Liver (tissue), 9 donors: ENCODE data around the gene PANX1. TPM values are rescaled to one million over a fixed set of nuclear protein-coding genes. Genes with fewer than 3 reads are reported as not detected.

Source experiments
- DNase-seq: peaks from one replicate; pipeline ENCODE4 v3.0.0-alpha.2; 2017; ENCODE audit warnings: low spot score
- H3K27ac ChIP-seq, 2 donors: one replicate each; pipeline ENCODE4 v1.7.0; 2013; ENCODE audit warnings: inconsistent platforms in 2 of 2, low read length in 2 of 2, control low read depth in 1 of 2, low read depth in 1 of 2, mild to moderate bottlenecking in 1 of 2
- H3K27me3 ChIP-seq, 4 donors: one replicate each; pipeline versions ENCODE4 v1.6.1 to v1.7.0; 2013; ENCODE audit warnings: low read length in 3 of 4, inconsistent platforms in 1 of 4, mild to moderate bottlenecking in 1 of 4, moderate library complexity in 1 of 4; ENCODE audit not compliant: control insufficient read depth in 4 of 4, insufficient read depth in 4 of 4
- H3K36me3 ChIP-seq, 4 donors: one replicate each; pipeline versions ENCODE4 v1.6.1 to v1.7.0; 2013; ENCODE audit warnings: low read length in 3 of 4, mild to moderate bottlenecking in 3 of 4, low read depth in 1 of 4, moderate library complexity in 1 of 4; ENCODE audit not compliant: control insufficient read depth in 4 of 4, insufficient read depth in 3 of 4
- H3K4me1 ChIP-seq, 4 donors: one replicate each; pipeline versions ENCODE4 v1.6.1 to v1.7.0; 2013; ENCODE audit warnings: low read length in 3 of 4, mild to moderate bottlenecking in 3 of 4, moderate library complexity in 1 of 4; ENCODE audit not compliant: control insufficient read depth in 4 of 4, insufficient read depth in 4 of 4
- H3K4me3 ChIP-seq, 3 donors: one replicate each; pipeline versions ENCODE4 v1.6.1 to v1.7.0; 2013; ENCODE audit warnings: low read length in 3 of 3, control low read depth in 1 of 3, low read depth in 1 of 3, mild to moderate bottlenecking in 1 of 3
- H3K9ac ChIP-seq, 2 donors: one replicate each; pipeline ENCODE4 v1.7.0; 2013; ENCODE audit warnings: low read length in 2 of 2, mild to moderate bottlenecking in 2 of 2, moderate library complexity in 2 of 2, control low read depth in 1 of 2, low read depth in 1 of 2
- H3K9me3 ChIP-seq, 4 donors: one replicate each; pipeline versions ENCODE4 v1.6.1 to v1.7.0; 2013; ENCODE audit warnings: low read length in 3 of 4; ENCODE audit not compliant: control insufficient read depth in 4 of 4
- ATF3 ChIP-seq: IDR thresholded peaks from 2 replicates; pipeline ENCODE4 v1.6.1; 2016; ENCODE audit warnings: antibody characterized with exemption
- EGR1 ChIP-seq, 2 donors: IDR thresholded peaks; 2 replicates each; pipeline ENCODE4 v1.6.1; 2016 to 2018; ENCODE audit warnings: antibody characterized with exemption in 2 of 2, low read depth in 2 of 2
- FOXA1 ChIP-seq: IDR thresholded peaks from 2 replicates; pipeline ENCODE4 v1.6.1; 2016; ENCODE audit warnings: antibody characterized with exemption
- FOXA2 ChIP-seq: IDR thresholded peaks from 2 replicates; pipeline ENCODE4 v1.6.1; 2016; ENCODE audit warnings: antibody characterized with exemption
- GABPA ChIP-seq, 2 donors: IDR thresholded peaks in 1 of 2; conservative IDR thresholded peaks in 1 of 2; 2 replicates each; pipeline ENCODE4 v1.6.1; 2016; ENCODE audit warnings: antibody characterized with exemption in 2 of 2, mild to moderate bottlenecking in 1 of 2, moderate library complexity in 1 of 2
- HNF4A ChIP-seq, 2 donors: conservative IDR thresholded peaks; 2 replicates each; pipeline ENCODE4 v1.6.1; 2016; ENCODE audit warnings: antibody characterized with exemption in 2 of 2, mild to moderate bottlenecking in 2 of 2
- HNF4G ChIP-seq: IDR thresholded peaks from 2 replicates; pipeline ENCODE4 v1.6.1; 2016; ENCODE audit warnings: antibody characterized with exemption
- JUND ChIP-seq, 2 donors: IDR thresholded peaks; 2 replicates each; pipeline ENCODE4 v1.6.1; 2016; ENCODE audit warnings: antibody characterized with exemption in 2 of 2
- MAX ChIP-seq: IDR thresholded peaks from 2 replicates; pipeline ENCODE4 v1.6.1; 2016; ENCODE audit warnings: antibody characterized with exemption
- NR2F2 ChIP-seq: IDR thresholded peaks from 2 replicates; pipeline ENCODE4 v1.6.1; 2016; ENCODE audit warnings: antibody characterized with exemption
- RAD21 ChIP-seq, 2 donors: IDR thresholded peaks; 2 replicates each; pipeline ENCODE4 v1.6.1; 2016; ENCODE audit warnings: antibody characterized with exemption in 2 of 2, mild to moderate bottlenecking in 2 of 2
- REST ChIP-seq: IDR thresholded peaks from 2 replicates; pipeline ENCODE4 v1.6.1; 2016; ENCODE audit warnings: antibody characterized with exemption, mild to moderate bottlenecking
- RXRA ChIP-seq, 2 donors: IDR thresholded peaks; 2 replicates each; pipeline ENCODE4 v1.6.1; 2017 to 2018; ENCODE audit warnings: antibody characterized with exemption in 2 of 2, mild to moderate bottlenecking in 1 of 2
- SP1 ChIP-seq: IDR thresholded peaks from 2 replicates; pipeline ENCODE4 v1.6.1; 2018; ENCODE audit warnings: antibody characterized with exemption, mild to moderate bottlenecking
- TAF1 ChIP-seq: conservative IDR thresholded peaks from 2 replicates; pipeline ENCODE4 v1.6.1; 2016; ENCODE audit warnings: antibody characterized with exemption, mild to moderate bottlenecking
- YY1 ChIP-seq: IDR thresholded peaks from 2 replicates; pipeline ENCODE4 v1.6.1; 2016; ENCODE audit warnings: antibody characterized with exemption, mild to moderate bottlenecking
- ZBTB33 ChIP-seq: IDR thresholded peaks from 2 replicates; pipeline ENCODE4 v1.6.1; 2016; ENCODE audit warnings: antibody characterized with exemption
- WGBS: extraction: QIAGEN DNeasy Blood & Tissue Kit; methylation state at CpG from one replicate; pipeline ENCODE4 v1.1.7; 2013; 5-methylcytosine and 5-hydroxymethylcytosine counted together
- polyA plus RNA-seq, 2 donors: library from polyadenylated mRNA; stranded (reverse) in 1 of 2; unstranded in 1 of 2; fragments of 200-250 nt in 1 of 2; fragments of >200 nt in 1 of 2; fragmentation: Nextera tagmentation in 1 of 2; extraction: Ambion mirVana in 1 of 2; gene quantifications; one replicate each; pipeline versions ENCODE4 v1.2.1 to v1.2.3, GENCODE V29; 2013 to 2015
- total RNA-seq, 2 donors: library from RNA; depleted of rRNA; stranded (reverse); fragments of >200 nt; gene quantifications; one replicate each; pipeline ENCODE4 v1.2.3, GENCODE V29; 2014
- donor health status: healthy.
- donor health status: healthy.
- donor health status: healthy.
- donor health status: healthy.
- donor health status: healthy.

The PANX1 gene
- total and polyA plus RNA-seq, 4 donors: 6.4 to 14.1 (median 8.4) TPM

GRCh38 chr11:94130298-94131046 is 1.8 kb downstream of the PANX1 start:
- peak; percentile 38 to 70 for TF ChIP-seq GABPA (IDR thresholded peaks at IDR 0.05 in 1 of 2, conservative IDR thresholded peaks at IDR 0.05 in 1 of 2)
- peak; percentile 28 to 44 for TF ChIP-seq RAD21 (IDR thresholded peaks at IDR 0.05)
- peak; percentile 58 to 62 for TF ChIP-seq EGR1 (IDR thresholded peaks at IDR 0.05; ENCODE audit: low read depth in 2 of 2)
- peak; percentile 39 to 40 for TF ChIP-seq HNF4A (conservative IDR thresholded peaks at IDR 0.05)
- TF ChIP-seq SP1: peak; percentile 62
- TF ChIP-seq FOXA1: no peak
- no peak for TF ChIP-seq YY1
- no peak for TF ChIP-seq NR2F2
- peak; percentile 57 for TF ChIP-seq MAX
- peak; percentile 35 to 65 for TF ChIP-seq RXRA (IDR thresholded peaks at IDR 0.05)
- TF ChIP-seq JUND (IDR thresholded peaks at IDR 0.05): peak; percentile 92 to 96
- TF ChIP-seq ATF3: peak; percentile 58
- Histone ChIP-seq H3K27ac (peak overlapping the region; percentile 90 to 97), H3K4me1 (peaks cover 17 to 55% (median 34%) of the 10 kb centered on the region in 4 donors), H3K4me3 (peak overlapping the region in 1 of 3 donors; percentile 87), H3K9ac (peak overlapping the region in 1 of 2 donors; percentile 59), H3K36me3 (no peaks in the 10 kb centered on the region), H3K27me3 (no peaks in the 10 kb centered on the region), H3K9me3 (no peaks in the 10 kb centered on the region)
- DNase-seq: no peak
- 62% methylated on average over 7 of the region's 7 CpGs for whole genome bisulfite sequencing

GRCh38 chr11:94131047-94131717 is 2.5 kb downstream of the PANX1 start:
- Histone ChIP-seq H3K27me3 (no peaks in the 10 kb centered on the region), H3K4me1 (peaks cover 17 to 55% (median 34%) of the 10 kb centered on the region in 4 donors), H3K4me3 (peak overlapping the region in 1 of 3 donors; percentile 19), H3K9me3 (no peaks in the 10 kb centered on the region), H3K27ac (peak overlapping the region; percentile 63 to 78), H3K36me3 (no peaks in the 10 kb centered on the region), H3K9ac (no peak overlapping the region)
- no peak for DNase-seq
- TF ChIP-seq FOXA1: no peak
- TF ChIP-seq MAX: no peak
- TF ChIP-seq HNF4A (conservative IDR thresholded peaks at IDR 0.05): no peak
- no peak for TF ChIP-seq HNF4G
- TF ChIP-seq JUND (IDR thresholded peaks at IDR 0.05): no peak
- no peak for TF ChIP-seq FOXA2
- TF ChIP-seq SP1: no peak
- no peak for TF ChIP-seq RXRA (IDR thresholded peaks at IDR 0.05)
- TF ChIP-seq YY1: no peak
- no peak for TF ChIP-seq RAD21 (IDR thresholded peaks at IDR 0.05)
- no peak for TF ChIP-seq NR2F2
- TF ChIP-seq ZBTB33: no peak
- TF ChIP-seq REST: no peak
- no peak for TF ChIP-seq GABPA (IDR thresholded peaks at IDR 0.05 in 1 of 2, conservative IDR thresholded peaks at IDR 0.05 in 1 of 2)
- TF ChIP-seq ATF3: no peak
- no peak for TF ChIP-seq TAF1
- TF ChIP-seq EGR1 (IDR thresholded peaks at IDR 0.05; ENCODE audit: low read depth in 2 of 2): no peak
- WGBS: 65% methylated on average over 3 of the region's 3 CpGs
